OCI-LY3 (cell line): Measurements from ENCODE around the gene NHLRC4.

Experiments
- EZH2phosphoT487 ChIP-seq: fragments of 200-600 bp; shearing (Covaris generic); IDR thresholded peaks from 2 replicates; pipeline ENCODE4 v1.6.1; 2018; ENCODE audit warnings: antibody characterized with exemption, mixed run types, low read depth
- TF ChIP-seq, protein P1 (sequence below): fragments of 200-600, 300-600 bp; sonication (generic); IDR thresholded peaks from 2 replicates; pipeline ENCODE4 v1.5.1; 2014; ENCODE audit warnings: antibody characterized with exemption, low read length, low read depth

DNA sequence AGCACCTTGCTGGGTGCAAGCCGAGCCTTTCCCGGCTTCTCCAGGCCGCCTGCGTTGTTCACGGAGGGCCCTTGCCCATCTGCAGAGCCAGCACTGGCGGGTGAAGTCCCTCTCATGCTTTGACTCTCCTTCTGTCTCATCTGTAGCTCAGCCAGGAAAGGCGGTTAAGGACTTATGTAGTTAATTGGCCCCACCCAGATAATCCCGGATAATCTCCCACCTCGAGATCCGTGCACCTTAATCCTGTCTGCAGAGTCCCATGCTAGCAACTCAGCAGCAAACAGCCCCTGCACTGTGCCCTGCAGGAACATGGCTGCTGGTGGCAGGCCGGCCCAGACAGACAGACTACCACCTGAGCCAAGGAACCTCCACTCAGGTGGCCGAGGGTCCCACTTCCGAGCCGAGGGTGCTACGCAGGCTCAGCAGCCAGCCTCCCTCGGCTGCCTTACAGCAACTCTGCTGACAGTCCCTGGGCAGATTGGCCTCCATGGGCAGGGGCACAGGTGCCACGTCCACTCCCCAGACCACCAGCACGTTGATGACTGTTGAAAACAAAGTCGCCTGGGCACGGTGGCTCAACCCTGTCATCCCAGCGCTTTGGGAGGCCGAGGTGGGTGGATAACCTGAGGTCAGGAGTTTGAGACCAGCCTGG lies 40.0 kb downstream of the NHLRC4 start:
- TF ChIP-seq, protein P1, sequence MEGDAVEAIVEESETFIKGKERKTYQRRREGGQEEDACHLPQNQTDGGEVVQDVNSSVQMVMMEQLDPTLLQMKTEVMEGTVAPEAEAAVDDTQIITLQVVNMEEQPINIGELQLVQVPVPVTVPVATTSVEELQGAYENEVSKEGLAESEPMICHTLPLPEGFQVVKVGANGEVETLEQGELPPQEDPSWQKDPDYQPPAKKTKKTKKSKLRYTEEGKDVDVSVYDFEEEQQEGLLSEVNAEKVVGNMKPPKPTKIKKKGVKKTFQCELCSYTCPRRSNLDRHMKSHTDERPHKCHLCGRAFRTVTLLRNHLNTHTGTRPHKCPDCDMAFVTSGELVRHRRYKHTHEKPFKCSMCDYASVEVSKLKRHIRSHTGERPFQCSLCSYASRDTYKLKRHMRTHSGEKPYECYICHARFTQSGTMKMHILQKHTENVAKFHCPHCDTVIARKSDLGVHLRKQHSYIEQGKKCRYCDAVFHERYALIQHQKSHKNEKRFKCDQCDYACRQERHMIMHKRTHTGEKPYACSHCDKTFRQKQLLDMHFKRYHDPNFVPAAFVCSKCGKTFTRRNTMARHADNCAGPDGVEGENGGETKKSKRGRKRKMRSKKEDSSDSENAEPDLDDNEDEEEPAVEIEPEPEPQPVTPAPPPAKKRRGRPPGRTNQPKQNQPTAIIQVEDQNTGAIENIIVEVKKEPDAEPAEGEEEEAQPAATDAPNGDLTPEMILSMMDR = no peak
- no peak for TF ChIP-seq EZH2phosphoT487
